Natural killer cell (primary cell): Measurements from ENCODE around the gene BNC2. TPM values are rescaled to one million over a fixed set of nuclear protein-coding genes. Genes with fewer than 3 reads are reported as not detected.

ENCODE experiments used
- ATAC-seq, 3 donors: fragments of 150-1000 bp in 2 of 3; fragments of 200-7000 bp in 1 of 3; cut with Tn5 transposase; 1 replicate in 1 of 3; 2 replicates in 2 of 3; pipeline ENCODE4 v1.10.0; 2021; ENCODE audit warnings: mild to moderate bottlenecking in 2 of 3, moderate library complexity in 2 of 3
- DNase-seq, 2 donors: peaks; one replicate each; pipeline versions ENCODE4 v3.0.0 to v3.0.0-alpha.2; 2013 to 2021; ENCODE audit warnings: mixed read lengths in 1 of 2
- H3K27ac ChIP-seq: one replicate; pipeline ENCODE4 v1.5.1; 2013; ENCODE audit warnings: mild to moderate bottlenecking, low read length
- H3K27me3 ChIP-seq: one replicate; pipeline ENCODE4 v1.6.1; 2013; ENCODE audit warnings: low read length; ENCODE audit not compliant: control insufficient read depth, insufficient read depth
- H3K36me3 ChIP-seq: one replicate; pipeline ENCODE4 v1.6.1; 2013; ENCODE audit warnings: low read length; ENCODE audit not compliant: control insufficient read depth, insufficient read depth
- H3K4me1 ChIP-seq: one replicate; pipeline ENCODE4 v1.6.1; 2013; ENCODE audit warnings: low read length; ENCODE audit not compliant: control insufficient read depth, insufficient read depth
- H3K4me3 ChIP-seq: one replicate; pipeline ENCODE4 v1.5.1; 2013; ENCODE audit warnings: low read length
- H3K9me3 ChIP-seq: one replicate; pipeline ENCODE4 v1.6.1; 2013; ENCODE audit warnings: low read length; ENCODE audit not compliant: control insufficient read depth, insufficient read depth
- H3K27ac Mint-ChIP-seq, 2 donors: one replicate each; pipeline ENCODE4 v1.8.0; 2022; ENCODE audit warnings: mild to moderate bottlenecking in 2 of 2, mixed read lengths in 2 of 2, moderate library complexity in 1 of 2
- H3K27me3 Mint-ChIP-seq, 2 donors: one replicate each; pipeline ENCODE4 v1.8.0; 2022; ENCODE audit warnings: low read depth in 2 of 2, mixed read lengths in 2 of 2
- H3K36me3 Mint-ChIP-seq: one replicate; pipeline ENCODE4 v1.8.0; 2022; ENCODE audit warnings: mixed read lengths
- H3K4me1 Mint-ChIP-seq, 2 donors: one replicate each; pipeline ENCODE4 v1.8.0; 2022; ENCODE audit warnings: mixed read lengths in 2 of 2
- H3K4me3 Mint-ChIP-seq: one replicate; pipeline ENCODE4 v1.8.0; 2022; ENCODE audit warnings: mild to moderate bottlenecking, moderate library complexity, mixed read lengths
- H3K9me3 Mint-ChIP-seq, 2 donors: one replicate each; pipeline ENCODE4 v1.8.0; 2022; ENCODE audit warnings: mixed read lengths in 2 of 2
- WGBS: methylation state at CpG from one replicate; pipeline ENCODE4 v1.1.7; 2013; ENCODE audit warnings: missing lambda C conversion rate; ENCODE audit not compliant: insufficient coverage; 5-methylcytosine and 5-hydroxymethylcytosine counted together
- intact Hi-C: fragments of 100-400 bp; cut with micrococcal nuclease; formaldehyde crosslinking; loops from one replicate; pipeline ENCODE4 v1.14.2; 2022
- total RNA-seq, 4 donors: library from RNA; stranded (reverse); fragments of 120-200 nt in 1 of 4; gene quantifications; one replicate each; pipeline versions ENCODE4 v1.2.3 to v1.2.4, GENCODE V29; 2013 to 2022
- TF ChIP-seq, protein P1 (sequence below): fragments of 200-600 bp; IDR thresholded peaks from one replicate; pipeline ENCODE4 v1.8.0; 2022; ENCODE audit warnings: antibody characterized with exemption

The BNC2 gene
- total RNA-seq, 3 donors from 2014 or later (not counting 1 experiment from before 2014, with no cell fraction given): 36.9 to 84.2 (median 66.5) TPM

DNA sequence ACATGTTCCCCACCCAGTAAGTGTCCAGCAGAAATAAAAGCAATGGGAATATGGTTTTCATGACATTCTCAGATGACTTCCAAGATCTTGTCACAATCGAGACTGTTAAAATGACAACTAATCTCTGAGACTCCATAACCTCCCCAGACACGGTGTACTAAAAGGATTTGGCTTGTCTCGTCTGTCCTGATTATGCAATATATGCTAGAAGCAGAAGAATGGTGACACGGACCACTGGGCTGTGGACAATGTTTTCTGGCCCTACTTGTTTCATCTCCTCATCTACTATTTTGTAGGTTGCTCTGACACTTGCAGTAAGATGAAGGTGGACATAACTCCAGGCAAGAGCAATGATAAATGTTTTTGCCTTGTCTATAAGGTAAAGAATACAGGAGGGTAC, 56.6 kb downstream of the BNC2 start:
- no peaks in the 10 kb centered on the region for H3K36me3 Mint-ChIP-seq
- no peak for DNase-seq
- H3K36me3 ChIP-seq: no peaks in the 10 kb centered on the region
- H3K27me3 Mint-ChIP-seq: no peaks in the 10 kb centered on the region
- no peak overlapping the region for H3K4me3 Mint-ChIP-seq
- H3K27ac Mint-ChIP-seq: no peak overlapping the region
- no peak overlapping the region for H3K4me3 ChIP-seq
- no peak overlapping the region for H3K27ac ChIP-seq
- TF ChIP-seq, protein P1, sequence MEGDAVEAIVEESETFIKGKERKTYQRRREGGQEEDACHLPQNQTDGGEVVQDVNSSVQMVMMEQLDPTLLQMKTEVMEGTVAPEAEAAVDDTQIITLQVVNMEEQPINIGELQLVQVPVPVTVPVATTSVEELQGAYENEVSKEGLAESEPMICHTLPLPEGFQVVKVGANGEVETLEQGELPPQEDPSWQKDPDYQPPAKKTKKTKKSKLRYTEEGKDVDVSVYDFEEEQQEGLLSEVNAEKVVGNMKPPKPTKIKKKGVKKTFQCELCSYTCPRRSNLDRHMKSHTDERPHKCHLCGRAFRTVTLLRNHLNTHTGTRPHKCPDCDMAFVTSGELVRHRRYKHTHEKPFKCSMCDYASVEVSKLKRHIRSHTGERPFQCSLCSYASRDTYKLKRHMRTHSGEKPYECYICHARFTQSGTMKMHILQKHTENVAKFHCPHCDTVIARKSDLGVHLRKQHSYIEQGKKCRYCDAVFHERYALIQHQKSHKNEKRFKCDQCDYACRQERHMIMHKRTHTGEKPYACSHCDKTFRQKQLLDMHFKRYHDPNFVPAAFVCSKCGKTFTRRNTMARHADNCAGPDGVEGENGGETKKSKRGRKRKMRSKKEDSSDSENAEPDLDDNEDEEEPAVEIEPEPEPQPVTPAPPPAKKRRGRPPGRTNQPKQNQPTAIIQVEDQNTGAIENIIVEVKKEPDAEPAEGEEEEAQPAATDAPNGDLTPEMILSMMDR: no peak
- WGBS: 91% methylated on average over 4 of the region's 4 CpGs
- H3K4me1 ChIP-seq: no peaks in the 10 kb centered on the region
- no peak for ATAC-seq
- intact Hi-C loops: no loop called here
- peaks cover 23 to 61% of the 10 kb centered on the region in 2 donors for H3K4me1 Mint-ChIP-seq
- H3K9me3 Mint-ChIP-seq: no peaks in the 10 kb centered on the region
- H3K9me3 ChIP-seq: no peaks in the 10 kb centered on the region
- H3K27me3 ChIP-seq: no peaks in the 10 kb centered on the region

DNA sequence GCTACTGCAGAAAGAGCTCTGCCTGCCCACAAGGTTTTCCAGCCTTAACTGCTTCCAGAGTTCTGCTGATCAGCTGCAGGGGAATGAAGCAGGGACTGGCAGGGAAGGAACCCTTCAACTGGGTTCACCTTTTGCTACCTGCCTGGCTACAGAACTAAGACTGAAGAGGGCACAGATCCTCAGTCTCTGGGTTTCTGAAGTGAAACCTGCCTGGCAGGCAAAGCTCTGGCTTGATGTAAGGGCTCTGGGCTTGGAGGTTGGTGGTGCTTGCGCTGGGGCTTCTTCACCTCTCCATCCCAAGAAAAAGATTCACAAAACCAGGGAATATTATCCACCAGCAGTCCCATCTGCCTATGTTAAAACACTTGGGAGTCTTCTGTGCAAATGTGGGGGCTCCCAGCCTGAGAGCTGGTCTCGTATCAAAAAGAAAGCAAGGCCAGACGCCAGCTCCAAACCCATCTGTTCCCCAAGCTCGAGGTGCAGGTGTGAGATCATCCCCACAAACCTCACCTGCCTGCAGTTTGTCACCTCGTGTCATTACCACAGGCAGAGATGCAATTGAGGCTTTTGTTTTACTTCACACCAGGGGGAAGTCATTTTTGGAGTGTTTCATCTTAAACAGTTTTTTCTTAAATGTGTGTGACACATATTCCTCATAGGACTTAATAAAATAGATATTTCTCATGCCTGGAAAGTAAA, 58.3 kb downstream of the BNC2 start:
- Mint-ChIP-seq H3K9me3 (no peaks in the 10 kb centered on the region), H3K27ac (peak overlapping the region in 1 of 2 donors; percentile 40), H3K4me1 (peaks cover 23 to 51% of the 10 kb centered on the region in 2 donors), H3K4me3 (no peak overlapping the region), H3K36me3 (no peaks in the 10 kb centered on the region), H3K27me3 (no peaks in the 10 kb centered on the region)
- H3K4me3 ChIP-seq: no peak overlapping the region
- H3K27ac ChIP-seq: no peak overlapping the region
- ATAC-seq: no peak
- intact Hi-C loops: no loop called here
- 43% methylated on average over 4 of the region's 5 CpGs for WGBS
- no peaks in the 10 kb centered on the region for H3K27me3 ChIP-seq
- no peaks in the 10 kb centered on the region for H3K36me3 ChIP-seq
- TF ChIP-seq, protein P1: no peak
- H3K4me1 ChIP-seq: no peaks in the 10 kb centered on the region
- no peaks in the 10 kb centered on the region for H3K9me3 ChIP-seq
- no peak for DNase-seq

DNA sequence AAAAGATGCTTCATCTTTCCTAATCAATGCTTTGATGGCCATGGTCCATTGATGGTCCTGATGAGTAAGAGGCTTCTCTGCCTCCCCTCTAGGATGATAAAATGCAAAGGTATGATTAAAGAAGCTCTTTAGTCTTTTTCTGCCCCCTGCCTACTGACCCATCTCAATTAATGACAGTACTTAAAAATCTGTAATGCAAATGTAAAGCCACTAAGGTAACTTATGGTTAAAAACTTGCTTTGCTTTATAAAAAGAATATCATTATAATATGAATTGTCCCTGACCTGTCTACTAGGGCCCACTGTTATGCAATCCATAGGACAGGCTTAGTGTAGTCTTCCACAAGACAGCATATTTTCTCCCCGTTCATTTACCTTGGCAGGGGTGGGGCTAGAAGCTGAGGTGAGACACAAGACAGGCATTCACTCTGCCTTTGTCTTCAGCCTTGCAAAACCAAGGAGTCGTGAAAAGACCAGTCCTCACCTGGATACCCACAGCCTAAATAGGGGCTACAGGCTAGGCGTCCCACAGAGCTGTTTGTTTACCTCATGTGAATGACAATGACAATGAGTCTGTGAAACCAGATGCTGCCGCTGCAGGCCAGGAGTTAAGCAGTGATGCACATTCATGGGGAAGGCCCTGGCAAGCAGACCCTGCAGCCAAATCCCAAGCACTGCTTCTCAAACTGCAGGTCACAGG, 60.4 kb downstream of the BNC2 start:
- Histone ChIP-seq H3K36me3 (no peaks in the 10 kb centered on the region), H3K27ac (no peak overlapping the region), H3K4me3 (no peak overlapping the region), H3K4me1 (no peaks in the 10 kb centered on the region), H3K27me3 (no peaks in the 10 kb centered on the region), H3K9me3 (no peaks in the 10 kb centered on the region)
- Mint-ChIP-seq H3K27me3 (no peaks in the 10 kb centered on the region), H3K4me1 (peaks cover 30 to 41% of the 10 kb centered on the region in 2 donors), H3K36me3 (no peaks in the 10 kb centered on the region), H3K4me3 (no peak overlapping the region), H3K9me3 (no peaks in the 10 kb centered on the region), H3K27ac (no peak overlapping the region)
- no peak for DNase-seq
- intact Hi-C loops: no loop called here
- TF ChIP-seq, protein P1: no peak
- no peak for ATAC-seq
- 91% methylated on average over 4 of the region's 4 CpGs for WGBS
